ENCODE data around the gene ZNG1B. TPM values are rescaled to one million over a fixed set of nuclear protein-coding genes. Genes with fewer than 3 reads are reported as not detected.
"Not testable (repeated sequence)": the region's sequence is repeated elsewhere in the genome, so short reads cannot be mapped to it uniquely, and the experiment has no call there.

Gene ZNG1B
- polyA plus RNA-seq, 1 donor (not counting 4 experiments of a cell fraction or from before 2014, with no cell fraction given), result 34.0 TPM

GRCh38 chr2:113541204-113541975, 103.9 kb downstream of the ZNG1B start:
- H3K27ac ChIP-seq (ENCODE audit: control insufficient read depth, insufficient read depth, low read length); dilution Hi-C loops (cut with MboI; ENCODE audit: extremely low pct_ligation_motif_present, low sequenced_read_pairs); H3K9me3 ChIP-seq (ENCODE audit: control insufficient read depth, low read depth, low read length); H3K36me3 ChIP-seq (ENCODE audit: control insufficient read depth in 2 of 2, extremely low read depth in 1 of 2, insufficient read depth in 2 of 2, low read length in 2 of 2); H4K20me1 ChIP-seq (ENCODE audit: control insufficient read depth, extremely low read depth, insufficient read depth, low read length); H3K4me1 ChIP-seq (ENCODE audit: control insufficient read depth, extremely low read depth, insufficient read depth, low read length); H2AFZ ChIP-seq (ENCODE audit: control insufficient read depth, low read length); H3K79me2 ChIP-seq (ENCODE audit: control insufficient read depth, insufficient read depth, low read length); H3K27me3 ChIP-seq (ENCODE audit: control insufficient read depth, extremely low read depth, insufficient read depth, low read length); H3K9me1 ChIP-seq (ENCODE audit: control insufficient read depth, extremely low read depth, insufficient read depth, low read length); FAIRE-seq; H3K9ac ChIP-seq (ENCODE audit: control insufficient read depth, extremely low read depth, insufficient read depth, low read length); DNase-seq (ENCODE audit: low read depth, low spot score): not testable (repeated sequence)
- peak overlapping the region; percentile 27 for H3K4me2 ChIP-seq (ENCODE audit: control insufficient read depth, extremely low read depth, insufficient read depth, low read depth, low read length)
- peak overlapping the region; percentile 26 to 43 (median 32) for H3K4me3 ChIP-seq (ENCODE audit: control insufficient read depth in 2 of 3, extremely low read depth in 1 of 3, insufficient read depth in 2 of 3, low read depth in 1 of 3, low read length in 3 of 3)
- peak; percentile 20 for TF ChIP-seq EZH2 (IDR thresholded peaks at IDR 0.05; ENCODE audit: low read length)

- H3K27me3 ChIP-seq (ENCODE audit: control insufficient read depth, extremely low read depth, insufficient read depth, low read length); H3K79me2 ChIP-seq (ENCODE audit: control insufficient read depth, insufficient read depth, low read length); H3K9me3 ChIP-seq (ENCODE audit: control insufficient read depth, low read depth, low read length); DNase-seq (ENCODE audit: low read depth, low spot score); H3K27ac ChIP-seq (ENCODE audit: control insufficient read depth, insufficient read depth, low read length); H2AFZ ChIP-seq (ENCODE audit: control insufficient read depth, low read length); H3K4me2 ChIP-seq (ENCODE audit: control insufficient read depth, extremely low read depth, insufficient read depth, low read depth, low read length); FAIRE-seq; dilution Hi-C loops (cut with MboI; ENCODE audit: extremely low pct_ligation_motif_present, low sequenced_read_pairs); H4K20me1 ChIP-seq (ENCODE audit: control insufficient read depth, extremely low read depth, insufficient read depth, low read length); H3K36me3 ChIP-seq (ENCODE audit: control insufficient read depth in 2 of 2, extremely low read depth in 1 of 2, insufficient read depth in 2 of 2, low read length in 2 of 2); H3K4me3 ChIP-seq (ENCODE audit: control insufficient read depth in 2 of 3, extremely low read depth in 1 of 3, insufficient read depth in 2 of 3, low read depth in 1 of 3, low read length in 3 of 3); H3K9ac ChIP-seq (ENCODE audit: control insufficient read depth, extremely low read depth, insufficient read depth, low read length); H3K9me1 ChIP-seq (ENCODE audit: control insufficient read depth, extremely low read depth, insufficient read depth, low read length); H3K4me1 ChIP-seq (ENCODE audit: control insufficient read depth, extremely low read depth, insufficient read depth, low read length): not testable (repeated sequence)
- TF ChIP-seq EZH2 (IDR thresholded peaks at IDR 0.05; ENCODE audit: low read length), result peak; percentile 56
Measured at GRCh38 chr2:113541976-113542485, 104.5 kb downstream of the ZNG1B start.

GRCh38 chr2:113542529-113542928, 105.0 kb downstream of the ZNG1B start:
- dilution Hi-C loops (cut with MboI; ENCODE audit: extremely low pct_ligation_motif_present, low sequenced_read_pairs); H4K20me1 ChIP-seq (ENCODE audit: control insufficient read depth, extremely low read depth, insufficient read depth, low read length); H3K27ac ChIP-seq (ENCODE audit: control insufficient read depth, insufficient read depth, low read length); DNase-seq (ENCODE audit: low read depth, low spot score); H3K36me3 ChIP-seq (ENCODE audit: control insufficient read depth in 2 of 2, extremely low read depth in 1 of 2, insufficient read depth in 2 of 2, low read length in 2 of 2); H3K79me2 ChIP-seq (ENCODE audit: control insufficient read depth, insufficient read depth, low read length); H3K27me3 ChIP-seq (ENCODE audit: control insufficient read depth, extremely low read depth, insufficient read depth, low read length); H3K4me1 ChIP-seq (ENCODE audit: control insufficient read depth, extremely low read depth, insufficient read depth, low read length); H3K9ac ChIP-seq (ENCODE audit: control insufficient read depth, extremely low read depth, insufficient read depth, low read length); H3K4me3 ChIP-seq (ENCODE audit: control insufficient read depth in 2 of 3, extremely low read depth in 1 of 3, insufficient read depth in 2 of 3, low read depth in 1 of 3, low read length in 3 of 3); H3K9me1 ChIP-seq (ENCODE audit: control insufficient read depth, extremely low read depth, insufficient read depth, low read length); H3K9me3 ChIP-seq (ENCODE audit: control insufficient read depth, low read depth, low read length); FAIRE-seq; H2AFZ ChIP-seq (ENCODE audit: control insufficient read depth, low read length); H3K4me2 ChIP-seq (ENCODE audit: control insufficient read depth, extremely low read depth, insufficient read depth, low read depth, low read length): not testable (repeated sequence)
- TF ChIP-seq EZH2 (IDR thresholded peaks at IDR 0.05; ENCODE audit: low read length), result peak; percentile 23

Other genes with a start within 250 kb of the ZNG1B start
- gene PAX8, start 158.8 kb upstream of the ZNG1B start, polyA plus RNA-seq, result 3.4 to 5.9 TPM (median 4.4 TPM) in 3 replicates
- 0.05 to 0.09 TPM (median 0.08 TPM) in 3 replicates for gene FOXD4L1, start 61.0 kb downstream of the ZNG1B start, polyA plus RNA-seq
- 6.7 to 10.0 TPM (median 7.6 TPM) in 3 replicates for gene RABL2A, start 189.6 kb downstream of the ZNG1B start, polyA plus RNA-seq